Skeletal muscle satellite cell (primary cell): ENCODE measurements around the gene TRABD.

ENCODE experiments used
- H3K27me3 ChIP-seq: 2 replicates; pipeline ENCODE4 v1.7.0; 2013; ENCODE audit warnings: low read length; ENCODE audit not compliant: control insufficient read depth, insufficient read depth
- H3K36me3 ChIP-seq: 2 replicates; pipeline ENCODE4 v1.7.0; 2013; ENCODE audit warnings: mild to moderate bottlenecking, control low read depth, low read length; ENCODE audit not compliant: insufficient read depth
- H3K4me1 ChIP-seq: 2 replicates; pipeline ENCODE4 v1.7.0; 2013; ENCODE audit warnings: low read length; ENCODE audit not compliant: control insufficient read depth, insufficient read depth
- H3K4me2 ChIP-seq: 2 replicates; pipeline ENCODE4 v1.7.0; 2013; ENCODE audit warnings: mild to moderate bottlenecking, low read length
- H3K4me3 ChIP-seq: 2 replicates; pipeline ENCODE4 v1.7.0; 2013; ENCODE audit warnings: low read length
- H3K9ac ChIP-seq: 2 replicates; pipeline ENCODE4 v1.7.0; 2013; ENCODE audit warnings: mild to moderate bottlenecking, low read depth, low read length, moderate library complexity
- H3K9me3 ChIP-seq: replicated peaks from 2 replicates; pipeline ENCODE4 v1.7.0; 2013; ENCODE audit warnings: mild to moderate bottlenecking, control low read depth, low read length

TRABD gene

DNA sequence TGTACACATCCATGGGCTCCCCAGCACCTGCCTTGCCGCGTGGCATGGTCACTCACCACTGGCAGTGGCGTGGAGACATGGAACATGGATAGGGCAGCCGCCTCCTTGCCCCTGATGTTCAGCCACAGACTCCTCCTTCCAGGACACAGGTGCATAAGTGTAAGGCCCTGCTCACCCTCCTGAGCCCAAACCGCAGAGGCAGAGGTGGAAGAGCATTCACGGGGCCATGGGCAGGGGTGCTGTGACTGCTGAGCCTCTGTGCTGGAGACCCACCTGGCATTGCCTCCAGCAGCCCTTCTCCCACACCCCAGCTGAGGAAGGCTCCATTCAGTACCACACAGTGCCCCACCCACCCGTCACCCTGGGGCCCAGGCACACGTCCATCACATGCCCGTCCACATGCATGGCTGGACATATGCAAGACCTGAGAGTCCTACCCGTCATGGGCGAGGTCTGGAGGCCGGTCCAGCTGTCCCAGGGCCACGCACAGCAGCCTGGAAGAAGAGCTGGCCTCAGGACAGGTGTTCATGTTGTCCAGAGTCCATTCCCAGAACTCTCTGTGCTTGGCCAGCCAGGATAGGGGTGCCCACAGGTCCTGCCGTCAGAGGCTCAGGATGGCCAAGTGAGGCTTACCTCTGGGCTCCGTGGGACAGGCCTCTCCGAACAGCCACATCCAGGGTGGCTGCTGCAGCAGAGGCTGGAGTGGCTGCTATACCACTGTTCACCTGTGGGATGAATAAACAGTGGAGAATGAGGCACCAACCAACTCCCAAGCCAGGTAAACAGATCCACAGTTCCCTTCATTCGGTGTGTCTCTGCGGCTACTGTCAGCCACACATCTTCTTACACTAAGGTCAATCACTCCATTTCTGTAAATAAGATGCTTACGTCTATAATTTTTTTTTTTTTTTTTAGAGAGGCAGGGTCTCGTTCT, 60.8 kb downstream of the TRABD start:
- no peak overlapping the region for H3K9ac ChIP-seq
- H3K9me3 ChIP-seq = no peaks in the 10 kb centered on the region
- H3K4me2 ChIP-seq = peak overlapping the region; percentile 97
- H3K27me3 ChIP-seq = no peaks in the 10 kb centered on the region
- peaks cover 20% of the 10 kb centered on the region for H3K36me3 ChIP-seq
- H3K4me1 ChIP-seq = peaks cover 37% of the 10 kb centered on the region
- no peak overlapping the region for H3K4me3 ChIP-seq

DNA sequence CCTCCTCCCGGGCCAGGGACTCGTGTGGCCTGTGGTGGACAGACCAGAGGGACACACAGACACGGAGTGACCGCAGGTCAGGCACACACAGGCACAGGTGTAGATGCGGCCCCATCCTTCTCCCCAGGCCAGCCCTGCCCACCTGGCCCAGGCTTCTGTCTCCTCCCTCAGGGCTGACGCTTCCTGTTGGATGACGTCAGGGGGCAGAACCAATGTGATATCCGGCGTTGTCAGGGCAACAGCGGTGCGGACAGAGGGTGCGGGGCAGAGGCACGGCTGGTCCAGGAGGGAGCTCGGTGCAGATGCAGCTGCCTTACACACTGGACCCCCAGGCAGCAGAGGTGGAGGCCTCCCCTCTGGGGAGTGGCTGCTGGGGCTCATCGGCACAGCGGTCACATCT, 62.0 kb downstream of the TRABD start:
- Histone ChIP-seq H3K9me3 (no peaks in the 10 kb centered on the region), H3K36me3 (peaks cover 20% of the 10 kb centered on the region), H3K27me3 (no peaks in the 10 kb centered on the region), H3K4me2 (no peak overlapping the region), H3K4me3 (no peak overlapping the region), H3K4me1 (peaks cover 34% of the 10 kb centered on the region), H3K9ac (no peak overlapping the region)

DNA sequence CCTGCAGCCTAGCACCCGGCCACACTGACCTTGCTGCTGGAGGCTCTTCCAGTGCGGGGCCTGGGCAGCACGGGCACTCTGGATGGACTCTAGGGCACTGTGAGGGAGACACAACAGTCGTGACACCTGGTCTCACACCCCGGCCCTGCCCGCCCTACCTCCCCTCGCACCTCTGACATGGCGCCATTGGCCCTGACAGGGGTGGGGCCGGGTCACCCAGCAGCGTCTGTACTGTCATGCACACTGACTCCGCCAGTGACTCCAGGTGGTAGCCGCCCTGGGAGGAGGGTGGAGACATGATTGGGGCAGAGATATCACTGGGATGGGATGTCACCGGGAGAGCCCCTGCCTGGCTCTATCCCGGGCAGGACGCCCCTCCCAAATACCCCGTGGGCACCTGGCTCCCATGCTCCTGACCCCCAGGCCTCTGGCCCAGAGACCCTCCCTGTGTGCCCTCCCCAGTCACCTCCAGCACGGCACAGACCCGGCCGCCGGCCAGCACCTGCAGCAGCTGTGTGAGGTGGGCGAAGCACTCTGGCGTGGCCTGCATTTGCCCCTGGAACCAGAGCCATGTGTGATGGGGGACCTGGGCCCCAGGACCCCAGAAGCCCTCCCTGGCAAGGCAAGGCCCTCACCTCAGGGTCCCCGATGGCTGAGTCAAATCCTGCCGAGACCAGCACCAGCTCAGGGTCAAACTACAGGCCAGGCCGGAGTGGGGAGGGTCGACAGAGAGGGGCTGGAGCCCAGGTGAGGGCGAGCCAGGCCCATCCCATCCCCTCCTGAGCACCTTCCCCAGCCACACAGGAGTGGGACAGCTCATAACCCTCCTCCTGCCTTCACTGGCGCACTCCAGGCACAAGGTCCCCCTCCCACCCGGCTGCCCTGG, 62.7 kb downstream of the TRABD start:
- Histone ChIP-seq H3K4me3 (no peak overlapping the region), H3K4me2 (no peak overlapping the region), H3K4me1 (peaks cover 32% of the 10 kb centered on the region), H3K36me3 (peaks cover 23% of the 10 kb centered on the region), H3K27me3 (no peaks in the 10 kb centered on the region), H3K9me3 (no peaks in the 10 kb centered on the region), H3K9ac (no peak overlapping the region)
